Osteocyte (in vitro differentiated cells): ENCODE data around the gene FDXR. TPM values are rescaled to one million over a fixed set of nuclear protein-coding genes. Genes with fewer than 3 reads are reported as not detected.

ENCODE experiments used
- DNase-seq: peaks from one replicate; pipeline ENCODE4 v3.0.0; 2021; ENCODE audit warnings: mixed read lengths; ENCODE audit not compliant: unreplicated experiment; ENCODE audit errors: extremely low spot score
- H3K27ac Mint-ChIP-seq: one replicate; pipeline ENCODE4 v1.8.0; 2021; ENCODE audit warnings: mild to moderate bottlenecking, mixed read lengths; ENCODE audit not compliant: unreplicated experiment
- H3K27me3 Mint-ChIP-seq: one replicate; pipeline ENCODE4 v1.8.0; 2021; ENCODE audit warnings: mixed read lengths; ENCODE audit not compliant: unreplicated experiment
- H3K36me3 Mint-ChIP-seq: one replicate; pipeline ENCODE4 v1.8.0; 2021; ENCODE audit warnings: mixed read lengths; ENCODE audit not compliant: unreplicated experiment
- H3K4me1 Mint-ChIP-seq: one replicate; pipeline ENCODE4 v1.8.0; 2021; ENCODE audit warnings: mixed read lengths; ENCODE audit not compliant: unreplicated experiment
- H3K4me3 Mint-ChIP-seq: one replicate; pipeline ENCODE4 v1.8.0; 2021; ENCODE audit warnings: mild to moderate bottlenecking, moderate library complexity, mixed read lengths; ENCODE audit not compliant: unreplicated experiment
- H3K9me3 Mint-ChIP-seq: one replicate; pipeline ENCODE4 v1.8.0; 2021; ENCODE audit warnings: mixed read lengths; ENCODE audit not compliant: unreplicated experiment
- CTCF ChIP-seq: fragments of 200-600 bp; sonication (generic); IDR thresholded peaks from 2 replicates; pipeline ENCODE4 v1.5.0; 2021; ENCODE audit warnings: antibody characterized with exemption, mild to moderate bottlenecking, moderate library complexity
- total RNA-seq: library from RNA; stranded (reverse); gene quantifications from 2 replicates; pipeline ENCODE4 v1.2.1, GENCODE V29; 2021

FDXR gene
- total RNA-seq, 1 donor from 2014 or later: 11.2 TPM

GRCh38 chr17:74853048-74853397 is 19.8 kb downstream of the FDXR start:
- no peak for TF ChIP-seq CTCF
- Mint-ChIP-seq H3K9me3 (no peaks in the 10 kb centered on the region), H3K4me1 (peaks cover 5% of the 10 kb centered on the region), H3K4me3 (no peak overlapping the region), H3K36me3 (no peaks in the 10 kb centered on the region), H3K27ac (no peak overlapping the region), H3K27me3 (peaks cover 60% of the 10 kb centered on the region)
- DNase-seq: no peak

- Mint-ChIP-seq H3K9me3 (no peaks in the 10 kb centered on the region), H3K4me3 (no peak overlapping the region), H3K36me3 (no peaks in the 10 kb centered on the region), H3K27me3 (peaks cover 55% of the 10 kb centered on the region), H3K4me1 (peaks cover 5% of the 10 kb centered on the region), H3K27ac (no peak overlapping the region)
- no peak for TF ChIP-seq CTCF
- DNase-seq: no peak
These were observed 20.4 kb downstream of the FDXR start for GRCh38 chr17:74852237-74853047.

- Mint-ChIP-seq H3K27ac (no peak overlapping the region), H3K36me3 (no peaks in the 10 kb centered on the region), H3K4me3 (no peak overlapping the region), H3K4me1 (peaks cover 5% of the 10 kb centered on the region), H3K27me3 (peaks cover 47% of the 10 kb centered on the region), H3K9me3 (no peaks in the 10 kb centered on the region)
- no peak for DNase-seq
- no peak for TF ChIP-seq CTCF
These were observed 21.1 kb downstream of the FDXR start for GRCh38 chr17:74851612-74852236.

- H3K9me3 Mint-ChIP-seq: no peaks in the 10 kb centered on the region
- TF ChIP-seq CTCF: no peak
- no peak overlapping the region for H3K27ac Mint-ChIP-seq
- H3K4me1 Mint-ChIP-seq: peaks cover 5% of the 10 kb centered on the region
- H3K36me3 Mint-ChIP-seq: no peaks in the 10 kb centered on the region
- H3K4me3 Mint-ChIP-seq: no peak overlapping the region
- H3K27me3 Mint-ChIP-seq: peaks cover 43% of the 10 kb centered on the region
- DNase-seq: no peak
These were observed 21.9 kb downstream of the FDXR start for GRCh38 chr17:74850914-74851313.

DNA sequence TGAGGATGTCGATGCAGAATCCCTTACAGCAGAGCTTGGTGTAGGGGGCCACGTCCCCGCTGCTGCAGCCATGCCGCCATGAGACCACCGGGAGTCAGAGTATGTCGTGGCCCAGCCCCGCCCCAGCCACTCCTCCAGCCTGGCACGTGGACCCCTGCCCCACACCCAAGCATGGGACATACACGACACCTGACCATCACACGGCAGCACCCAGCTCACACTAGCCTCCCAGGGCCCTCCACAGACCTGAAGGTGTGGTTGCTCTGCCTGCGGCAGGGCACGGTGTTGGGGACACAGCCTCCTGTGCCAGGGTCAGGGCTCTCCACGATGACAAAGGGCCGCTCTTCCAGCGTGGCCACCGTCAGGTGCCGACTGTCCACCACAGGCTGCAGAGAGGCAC is 22.5 kb downstream of the FDXR start:
- Mint-ChIP-seq H3K27ac (no peak overlapping the region), H3K4me1 (peaks cover 5% of the 10 kb centered on the region), H3K9me3 (no peaks in the 10 kb centered on the region), H3K4me3 (no peak overlapping the region), H3K27me3 (peaks cover 39% of the 10 kb centered on the region), H3K36me3 (no peaks in the 10 kb centered on the region)
- no peak for DNase-seq
- no peak for TF ChIP-seq CTCF
